T47D (cell line): Measurements from ENCODE around the gene CEACAM16.
A peak's percentile ranks its signal among the peaks of the same experiment; 100 is the strongest.
"Not testable (repeated sequence)": the region's sequence is repeated elsewhere in the genome, so short reads cannot be mapped to it uniquely, and the experiment has no call there.

ENCODE experiments used
- DNase-seq, 2 experiments: peaks; one replicate each; pipeline versions ENCODE4 v3.0.0 to v3.0.0-alpha.2; 2011 to 2012; ENCODE audit warnings: low read depth in 1 of 2, low spot score in 1 of 2
- JUND ChIP-seq: IDR thresholded peaks from 2 replicates; pipeline ENCODE4 v1.6.1; 2012; ENCODE audit warnings: low read depth
- in situ Hi-C: cut with HindIII; loops from 2 replicates; pipeline ENCODE4 v1.10.0; 2016; ENCODE audit warnings: low sequenced_read_pairs, low pct_unique_long_range_greater_than_20kb

Gene CEACAM16

GRCh38 chr19:44664976-44665375 lies 34.0 kb upstream of the CEACAM16 start:
- no peak for DNase-seq
- in situ Hi-C loops: no loop called here
- no peak for TF ChIP-seq JUND

DNA sequence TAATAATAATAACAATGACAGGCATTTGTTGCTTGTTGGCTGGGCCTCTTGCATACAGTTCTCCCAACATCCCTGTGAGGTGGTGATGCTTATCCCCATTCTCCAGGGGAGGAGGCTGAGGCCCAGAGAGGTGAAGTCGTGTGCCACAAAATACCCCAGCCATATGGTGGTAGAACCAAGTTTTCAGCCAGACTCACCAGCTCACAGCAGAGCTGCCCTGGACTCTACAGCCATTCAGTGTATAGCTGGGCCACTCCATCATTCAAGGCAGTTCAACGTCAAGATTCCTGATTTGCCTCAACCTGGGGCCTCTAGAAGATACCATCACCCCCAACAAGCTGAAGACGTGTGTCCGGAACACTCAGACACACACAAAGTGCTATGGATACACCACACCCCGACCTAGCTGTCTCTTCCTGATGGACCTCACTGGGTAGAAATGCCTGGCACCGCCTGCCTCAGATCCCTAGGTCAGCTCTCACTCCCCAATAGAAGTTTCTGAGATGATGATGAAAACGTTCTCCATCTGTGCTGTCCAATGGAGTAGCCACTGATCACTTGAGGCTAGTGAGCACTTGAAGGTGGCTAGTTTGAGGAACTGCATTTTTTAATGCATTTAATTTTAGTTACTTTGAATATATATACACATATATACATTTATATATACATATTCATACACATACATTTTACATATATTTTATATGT lies 31.9 kb upstream of the CEACAM16 start:
- in situ Hi-C loops: no loop called here
- no peak for DNase-seq
- TF ChIP-seq JUND: no peak

GRCh38 chr19:44668985-44669764 lies 29.8 kb upstream of the CEACAM16 start:
- TF ChIP-seq JUND: no peak
- in situ Hi-C loops: no loop called here
- DNase-seq: no peak

DNA sequence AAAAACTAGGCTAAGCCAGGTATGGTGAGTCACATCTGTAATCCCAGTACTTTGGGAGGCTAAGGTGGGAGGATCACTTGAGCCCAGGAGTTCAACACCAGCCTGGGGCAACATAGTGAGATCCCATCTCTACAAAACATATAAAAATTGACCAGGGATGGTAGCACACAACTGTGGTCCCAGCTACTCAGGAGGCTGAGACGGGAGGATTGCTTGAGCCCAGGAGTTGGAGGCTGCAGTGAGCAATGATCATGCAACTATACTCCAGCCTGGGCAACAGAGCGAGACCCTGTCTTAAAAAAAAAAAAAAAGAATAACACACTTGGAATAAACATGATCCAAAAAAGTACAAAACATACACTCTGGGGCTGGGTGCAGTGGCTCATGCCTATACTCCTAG lies 28.9 kb upstream of the CEACAM16 start:
- DNase-seq, in situ Hi-C loops: not testable (repeated sequence)

DNA sequence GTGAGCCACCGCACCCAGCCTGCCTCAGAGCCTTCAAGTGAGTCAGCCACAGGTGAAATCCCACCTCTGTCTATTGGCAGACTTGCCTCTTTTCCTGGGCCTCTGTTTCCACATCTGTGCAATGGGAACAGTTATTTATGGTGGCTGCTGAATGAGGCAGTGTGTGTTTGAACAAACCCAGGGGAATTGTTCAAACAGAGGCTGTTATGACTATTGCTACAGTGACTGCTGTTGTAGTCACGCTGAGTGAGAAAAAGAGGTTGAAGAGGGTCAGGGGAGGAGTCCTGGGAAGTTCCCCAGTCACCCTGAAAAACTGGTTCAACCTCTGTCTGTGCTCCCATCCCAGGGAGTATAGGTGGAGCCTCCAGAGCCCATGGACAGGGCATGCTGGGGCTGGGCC lies 27.6 kb upstream of the CEACAM16 start, which contains the start of gene CEACAM19:
CEACAM19 (plus strand) TSS at position 83 of the 400 bp plus-strand sequence. CDS start 450 bp downstream, outside the sequence.
- peak in 1 of 2 experiments; percentile 84 for DNase-seq
- no peak for TF ChIP-seq JUND
- in situ Hi-C loops: no loop called here

- TF ChIP-seq JUND: no peak
- no peak for DNase-seq
- in situ Hi-C loops: no loop called here
Observed at GRCh38 chr19:44672226-44672625, 26.7 kb upstream of the CEACAM16 start.

- TF ChIP-seq JUND: no peak
- in situ Hi-C loops: no loop called here
- no peak for DNase-seq
Observed at GRCh38 chr19:44673510-44673909, 25.4 kb upstream of the CEACAM16 start.

GRCh38 chr19:44675521-44675920 lies 23.4 kb upstream of the CEACAM16 start:
- in situ Hi-C loops: no loop called here
- TF ChIP-seq JUND: no peak

DNA sequence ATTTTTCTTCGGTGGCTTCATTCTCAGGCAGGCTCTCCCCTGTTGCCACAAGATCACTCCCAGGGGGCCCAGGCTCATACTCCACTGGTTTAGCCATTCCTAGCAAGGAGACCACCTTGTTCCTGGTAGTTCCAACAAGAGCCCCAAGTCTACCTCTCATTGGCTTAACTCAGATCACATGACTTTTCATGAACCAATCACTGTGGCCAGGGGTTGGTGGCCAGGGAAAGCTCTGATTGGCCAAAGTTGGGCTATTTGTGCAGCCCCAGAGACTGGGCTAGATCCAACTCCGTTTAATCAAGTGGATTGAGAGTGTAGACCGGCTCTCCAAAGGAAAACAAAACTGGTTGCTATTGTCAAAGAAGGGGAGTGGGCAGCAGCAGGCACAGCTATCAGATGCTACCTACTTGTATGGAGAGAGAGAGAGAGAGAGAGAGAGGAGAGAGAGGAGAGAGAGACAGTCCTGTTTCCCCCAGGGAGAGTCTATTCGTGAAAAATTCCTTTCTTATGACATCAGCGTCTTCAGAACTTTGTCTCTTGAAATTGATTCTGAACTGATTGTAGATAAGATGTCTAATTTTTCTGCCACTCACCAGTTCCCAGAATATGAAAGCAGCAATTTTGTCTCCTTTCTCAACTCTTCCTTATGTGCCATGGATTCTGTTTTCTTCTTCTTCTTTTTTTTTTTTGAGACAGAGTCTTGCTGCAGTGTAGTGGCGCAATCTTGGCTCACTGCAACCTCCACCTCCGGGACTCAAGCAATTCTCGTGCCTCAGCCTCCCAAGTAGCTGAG lies 21.7 kb upstream of the CEACAM16 start:
- no peak for TF ChIP-seq JUND
- peak in 1 of 2 experiments; percentile 45 for DNase-seq
- in situ Hi-C loops: no loop called here

More at GRCh38 chr19:44675521-44675920, 23.4 kb upstream of the CEACAM16 start:
- no peak for DNase-seq

DNA sequence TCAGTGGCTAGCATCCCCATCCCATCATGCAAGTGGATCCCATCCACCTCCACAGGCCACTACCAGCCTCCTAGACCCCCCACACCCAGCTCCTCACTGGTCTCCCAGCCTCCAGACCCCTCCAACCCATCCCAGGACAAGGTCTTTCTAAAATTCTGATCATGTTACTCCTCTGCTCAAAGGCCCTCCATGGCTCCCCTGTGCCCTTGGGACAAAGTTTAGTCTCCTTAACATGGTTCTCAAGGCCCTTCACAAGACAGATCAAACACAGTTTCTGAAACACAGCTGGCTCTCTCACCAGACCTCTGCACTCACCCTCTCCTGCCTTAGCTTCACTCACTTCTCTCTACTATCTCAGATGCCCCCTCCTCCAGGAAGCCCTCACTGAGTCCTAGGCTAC lies 18.4 kb upstream of the CEACAM16 start:
- TF ChIP-seq JUND: no peak
- no peak for DNase-seq
- in situ Hi-C loops: no loop called here

DNA sequence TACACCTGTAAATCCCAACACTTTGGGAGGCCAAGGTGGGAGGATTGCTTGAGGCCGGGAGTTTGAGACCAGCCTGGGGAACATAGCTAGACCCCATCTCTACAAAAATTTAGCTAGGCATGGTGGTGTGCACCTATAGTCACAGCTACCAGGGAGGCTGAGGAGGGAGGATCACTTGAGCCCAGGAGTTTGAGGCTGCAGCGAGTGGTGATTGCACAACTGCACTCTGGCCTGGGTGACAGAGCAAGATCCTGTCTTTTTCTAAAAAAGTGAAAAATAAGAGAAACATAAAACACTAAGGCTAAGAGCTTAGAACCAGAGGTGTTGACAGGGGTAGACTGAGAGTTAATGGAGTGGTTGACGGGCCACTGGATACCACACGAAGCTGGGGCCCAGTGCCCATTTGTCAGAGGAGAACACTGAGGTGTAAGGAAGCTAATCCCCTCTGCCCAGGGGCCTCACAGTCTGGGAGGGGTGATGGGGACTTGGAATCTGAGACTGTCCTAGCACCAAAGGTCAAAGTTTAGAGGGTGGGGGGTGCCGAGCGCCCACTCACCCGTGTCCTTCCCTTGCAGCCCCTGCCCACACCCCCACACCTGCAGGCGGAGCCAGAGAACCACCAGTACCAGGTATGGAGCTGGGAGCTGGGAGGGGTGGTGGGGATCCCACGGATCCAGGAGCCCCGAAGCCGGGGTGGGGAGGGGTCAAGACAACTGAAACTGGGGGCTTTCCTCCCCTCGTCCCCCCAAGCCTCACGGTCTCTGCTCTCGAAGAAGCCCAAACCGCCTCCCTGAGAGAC lies 16.8 kb upstream of the CEACAM16 start:
- DNase-seq: no peak
- in situ Hi-C loops: no loop called here
- TF ChIP-seq JUND: no peak

GRCh38 chr19:44682807-44683206 lies 16.1 kb upstream of the CEACAM16 start:
- in situ Hi-C loops: no loop called here
- no peak for DNase-seq
- no peak for TF ChIP-seq JUND
